MCF 10A (cell line): Measurements from ENCODE around the gene MMRN1. TPM values are rescaled to one million over a fixed set of nuclear protein-coding genes. Genes with fewer than 3 reads are reported as not detected.
A peak's percentile ranks its signal among the peaks of the same experiment; 100 is the strongest.

Experiments
- BruUV-seq: library from RNA; stranded (reverse); fragments of 400-500 nt; replicated peaks from 2 replicates; lab custom pipeline; 2021; lab: Mats Ljungman, UMichigan
- CTCF ChIA-PET: fragments of 300-600 bp; sonication (Branson Sonifier 250); formaldehyde crosslinking; extraction: SDS; loops from one replicate; lab custom pipeline; 2021; ENCODE audit warnings: antibody characterized with exemption, inconsistent platforms; lab: Yijun Ruan, JAX
- POLR2A ChIA-PET: fragments of 300-600, 350-650 bp; sonication (Branson Sonifier 250); formaldehyde crosslinking; extraction: SDS; loops from one replicate; lab custom pipeline; 2020; ENCODE audit warnings: antibody characterized with exemption, inconsistent platforms; lab: Yijun Ruan, JAX
- DNase-seq: peaks from one replicate; pipeline ENCODE4 v3.0.0-alpha.2; 2018; ENCODE audit not compliant: unreplicated experiment
- H3K27ac Mint-ChIP-seq: one replicate; pipeline ENCODE4 v1.8.0; 2022; ENCODE audit warnings: mild to moderate bottlenecking, low read depth, mixed read lengths; ENCODE audit not compliant: unreplicated experiment
- H3K27me3 Mint-ChIP-seq: one replicate; pipeline ENCODE4 v1.8.0; 2022; ENCODE audit warnings: mixed read lengths; ENCODE audit not compliant: insufficient read depth, unreplicated experiment
- H3K36me3 Mint-ChIP-seq: one replicate; pipeline ENCODE4 v1.8.0; 2022; ENCODE audit warnings: mild to moderate bottlenecking, moderate library complexity, mixed read lengths; ENCODE audit not compliant: insufficient read depth, unreplicated experiment
- H3K4me1 Mint-ChIP-seq: one replicate; pipeline ENCODE4 v1.8.0; 2022; ENCODE audit warnings: mixed read lengths; ENCODE audit not compliant: insufficient read depth, unreplicated experiment
- H3K4me3 Mint-ChIP-seq: one replicate; pipeline ENCODE4 v1.8.0; 2022; ENCODE audit warnings: mild to moderate bottlenecking, moderate library complexity, mixed read lengths; ENCODE audit not compliant: unreplicated experiment
- H3K9me3 Mint-ChIP-seq: one replicate; pipeline ENCODE4 v1.8.0; 2022; ENCODE audit warnings: mixed read lengths; ENCODE audit not compliant: unreplicated experiment
- CTCF ChIP-seq: fragments of 200-600 bp; IDR thresholded peaks from one replicate; pipeline ENCODE4 v1.8.0; 2022; ENCODE audit warnings: antibody characterized with exemption, mild to moderate bottlenecking; ENCODE audit not compliant: unreplicated experiment
- intact Hi-C: fragments of 100-400 bp; cut with micrococcal nuclease; formaldehyde crosslinking; loops from 2 replicates; pipeline ENCODE4 v1.14.1; 2022
- total RNA-seq: library from RNA; stranded (reverse); gene quantifications from 2 replicates; pipeline ENCODE4 v1.2.3, GENCODE V29; 2022

MMRN1 gene
- total RNA-seq, 1 experiment from 2014 or later, result not detected

GRCh38 chr4:89957046-89957926 is 62.6 kb downstream of the MMRN1 start:
- POLR2A ChIA-PET, result no interaction called here
- no peak overlapping the region for H3K27ac Mint-ChIP-seq
- no peaks in the 10 kb centered on the region for H3K4me1 Mint-ChIP-seq
- peak; percentile 17 for DNase-seq
- BruUV-seq, result no TSS peak
- H3K36me3 Mint-ChIP-seq, result no peaks in the 10 kb centered on the region
- CTCF ChIA-PET, result interaction anchor here (0.8 to 1.0 kb wide), 2 partner anchors 10 to 45 kb away, joined by 3 read pairs; no protein-coding TSS in a partner anchor
- no peak overlapping the region for H3K4me3 Mint-ChIP-seq
- H3K9me3 Mint-ChIP-seq, result no peaks in the 10 kb centered on the region
- no peaks in the 10 kb centered on the region for H3K27me3 Mint-ChIP-seq
- no peak for TF ChIP-seq CTCF
- intact Hi-C loops, result no loop called here

GRCh38 chr4:89981789-89982334 is 87.2 kb downstream of the MMRN1 start:
- Mint-ChIP-seq H3K36me3 (no peaks in the 10 kb centered on the region), H3K4me1 (no peaks in the 10 kb centered on the region), H3K4me3 (no peak overlapping the region), H3K9me3 (no peaks in the 10 kb centered on the region), H3K27ac (no peak overlapping the region), H3K27me3 (no peaks in the 10 kb centered on the region)
- no TSS peak for BruUV-seq
- no peak for TF ChIP-seq CTCF
- POLR2A ChIA-PET, result no interaction called here
- no peak for DNase-seq
- intact Hi-C loops, result no loop called here
- CTCF ChIA-PET, result no interaction called here

GRCh38 chr4:89988268-89988667 is 93.6 kb downstream of the MMRN1 start:
- Mint-ChIP-seq H3K36me3 (no peaks in the 10 kb centered on the region), H3K4me3 (no peak overlapping the region), H3K9me3 (peaks cover 10% of the 10 kb centered on the region), H3K27me3 (no peaks in the 10 kb centered on the region), H3K27ac (no peak overlapping the region), H3K4me1 (no peaks in the 10 kb centered on the region)
- no peak for TF ChIP-seq CTCF
- intact Hi-C loops, result no loop called here
- ChIA-PET CTCF (no interaction called here), POLR2A (no interaction called here)
- DNase-seq, result no peak
- no TSS peak for BruUV-seq

DNA sequence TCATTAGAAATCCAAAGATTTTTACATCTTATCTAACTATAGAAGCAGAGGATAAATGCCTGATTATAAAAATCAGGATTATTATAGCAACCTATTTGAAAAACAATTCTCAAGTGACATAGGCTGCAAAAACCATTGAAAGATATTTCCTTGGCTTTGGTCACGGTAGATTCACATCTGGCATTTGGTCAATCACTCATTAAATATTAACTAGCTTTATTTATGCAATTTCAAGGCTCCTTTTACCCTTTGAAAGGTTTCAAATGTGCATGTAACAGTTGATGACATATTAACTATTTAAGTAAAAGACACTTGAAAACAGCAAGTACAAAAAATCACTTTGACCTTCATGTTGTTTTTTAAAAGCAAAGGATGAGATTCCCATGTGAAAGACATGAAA is 98.1 kb downstream of the MMRN1 start:
- Mint-ChIP-seq H3K27ac (no peak overlapping the region), H3K4me1 (peaks cover 5% of the 10 kb centered on the region), H3K9me3 (peaks cover 10% of the 10 kb centered on the region), H3K36me3 (no peaks in the 10 kb centered on the region), H3K27me3 (no peaks in the 10 kb centered on the region), H3K4me3 (no peak overlapping the region)
- ChIA-PET POLR2A (no interaction called here), CTCF (no interaction called here)
- TF ChIP-seq CTCF, result no peak
- no peak for DNase-seq
- BruUV-seq, result no TSS peak
- intact Hi-C loops, result no loop called here
